GM18520 (cell line): Measurements from ENCODE around the gene LIN37.

Source experiments
- ATAC-seq: cut with Tn5 transposase; IDR thresholded peaks from one replicate; pipeline ENCODE4 v1.9.1; 2021; ENCODE audit not compliant: unreplicated experiment

The LIN37 gene

GRCh38 chr19:35751839-35752745 lies 3.7 kb downstream of the LIN37 start:
- no peak for ATAC-seq

- ATAC-seq: no peak
These were observed 4.5 kb downstream of the LIN37 start for GRCh38 chr19:35752746-35753350.

DNA sequence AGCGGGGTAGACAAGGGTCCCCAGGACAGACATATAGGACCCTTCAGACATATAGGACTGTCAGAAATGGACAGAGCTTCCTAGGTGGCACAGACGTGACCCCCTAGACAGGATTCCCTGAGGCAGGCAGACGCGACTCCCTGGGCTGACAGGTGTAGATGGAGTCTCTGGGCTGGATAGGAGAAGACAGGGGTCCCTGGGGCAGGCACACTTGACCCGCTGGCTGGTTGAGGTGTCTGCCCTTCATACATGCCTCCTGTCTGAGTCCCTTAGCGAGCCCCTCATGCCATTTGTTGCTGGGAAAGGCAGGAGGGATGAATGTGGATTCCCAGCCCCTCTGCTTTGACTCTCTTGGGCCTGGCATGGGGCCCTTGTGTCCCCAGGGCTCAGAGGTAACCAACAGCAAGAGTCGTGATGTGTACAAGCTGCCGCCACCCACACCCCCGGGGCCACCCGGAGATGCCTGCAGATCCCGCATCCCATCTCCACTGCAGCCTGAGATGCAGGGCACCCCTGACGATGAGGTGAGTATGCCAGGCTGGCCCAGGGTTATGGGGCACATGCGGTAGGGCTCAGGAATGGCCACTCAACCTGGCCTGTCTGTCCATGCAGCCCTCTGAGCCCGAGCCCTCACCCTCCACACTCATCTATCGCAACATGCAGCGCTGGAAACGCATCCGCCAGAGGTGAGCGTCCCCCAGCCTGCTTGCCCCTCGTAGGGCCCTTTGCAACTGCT lies 5.4 kb downstream of the LIN37 start:
- no peak for ATAC-seq

GRCh38 chr19:35754370-35755130 lies 6.2 kb downstream of the LIN37 start:
- no peak for ATAC-seq

DNA sequence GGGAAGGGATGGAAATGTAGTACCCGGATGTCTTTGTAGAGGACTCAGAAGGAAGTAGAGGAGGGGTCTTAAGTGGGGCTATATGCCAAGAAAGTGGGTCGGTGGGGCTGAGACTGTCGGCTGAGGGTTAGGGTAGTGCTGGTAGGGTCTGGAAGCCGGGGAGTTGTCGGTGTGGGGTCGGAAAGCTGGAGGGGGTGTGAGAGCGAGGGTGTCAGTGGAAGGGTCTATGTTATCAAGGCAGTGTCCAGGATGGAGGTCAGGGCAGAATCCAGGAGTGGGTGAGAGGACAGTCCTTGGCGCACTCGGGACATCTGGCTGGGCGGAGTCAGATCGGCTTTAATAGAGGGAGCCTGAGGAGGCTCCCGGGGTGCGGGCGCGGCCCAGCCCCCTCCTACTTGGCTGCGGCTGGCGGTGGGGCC lies 6.8 kb downstream of the LIN37 start:
- ATAC-seq: no peak

DNA sequence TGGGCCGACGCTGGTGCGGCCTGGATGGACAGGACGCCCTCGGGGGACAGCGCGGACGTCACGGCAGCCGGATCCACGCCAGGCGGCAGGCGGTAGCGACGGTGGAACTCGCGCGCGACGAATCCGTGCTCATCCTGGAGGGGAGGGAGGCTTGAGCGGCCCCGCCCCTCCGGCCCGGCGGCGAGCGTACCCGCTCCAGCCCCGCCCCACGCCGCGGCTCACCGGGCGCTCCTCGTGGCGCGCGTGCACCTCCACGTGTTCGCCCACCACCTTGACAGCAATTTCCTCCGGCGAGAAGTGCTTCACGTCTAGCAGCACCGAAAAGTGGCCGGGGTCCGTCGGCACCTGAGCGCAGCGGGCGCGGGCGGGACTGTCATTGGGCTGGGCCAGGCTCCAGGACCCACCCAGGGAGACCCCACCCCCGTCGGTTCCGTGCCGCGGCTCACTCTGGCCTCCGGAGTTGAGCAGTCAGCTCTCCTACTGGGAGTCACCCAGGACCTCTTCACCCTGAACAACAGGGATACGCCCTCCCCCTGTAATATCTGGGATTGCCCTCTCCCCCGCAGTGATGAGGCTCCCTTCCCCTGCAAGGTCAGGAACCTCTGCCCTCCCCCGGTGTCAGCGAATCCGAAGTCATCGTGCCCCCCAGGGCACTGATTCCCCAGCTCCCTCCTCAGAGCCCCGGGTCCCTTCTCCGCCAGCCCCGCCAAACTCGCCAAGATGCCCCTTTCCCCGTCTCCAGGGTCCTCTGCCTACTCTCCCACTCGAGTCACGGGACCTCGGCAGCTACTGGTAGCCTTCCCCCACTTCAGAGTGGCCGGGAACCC lies 7.4 kb downstream of the LIN37 start:
- ATAC-seq: no peak

GRCh38 chr19:35756377-35757230 lies 8.2 kb downstream of the LIN37 start, which contains the start of gene HSPB6:
HSPB6 (minus strand) TSS chr19:35757029; CDS start chr19:35757008, 21 bp downstream.
- no peak for ATAC-seq

DNA sequence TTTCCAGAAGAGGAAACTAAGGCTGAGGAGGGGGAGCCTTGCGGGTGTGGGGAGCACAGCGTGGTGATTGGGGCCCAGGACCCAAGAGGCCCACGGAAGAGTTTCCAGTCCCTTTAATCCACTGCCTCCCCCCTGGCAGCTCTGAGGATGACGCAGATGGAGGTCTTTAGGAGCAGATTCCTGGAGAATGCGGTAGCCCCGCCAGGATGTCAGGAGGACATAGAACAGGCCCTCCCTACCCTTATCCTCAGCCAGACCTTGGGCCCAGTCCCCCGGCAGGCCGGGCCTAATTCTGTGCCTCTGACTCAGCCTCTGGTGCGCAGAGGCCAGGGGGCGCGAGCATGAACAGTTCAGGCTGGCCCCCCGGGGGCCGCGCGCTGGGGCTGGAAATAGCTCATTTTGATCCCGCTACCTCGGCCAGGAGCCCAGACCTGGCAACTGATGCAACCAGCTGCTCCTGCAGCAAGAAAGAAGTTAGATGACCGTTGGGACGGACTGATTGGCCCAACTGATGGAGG lies 8.9 kb downstream of the LIN37 start:
- no peak for ATAC-seq

DNA sequence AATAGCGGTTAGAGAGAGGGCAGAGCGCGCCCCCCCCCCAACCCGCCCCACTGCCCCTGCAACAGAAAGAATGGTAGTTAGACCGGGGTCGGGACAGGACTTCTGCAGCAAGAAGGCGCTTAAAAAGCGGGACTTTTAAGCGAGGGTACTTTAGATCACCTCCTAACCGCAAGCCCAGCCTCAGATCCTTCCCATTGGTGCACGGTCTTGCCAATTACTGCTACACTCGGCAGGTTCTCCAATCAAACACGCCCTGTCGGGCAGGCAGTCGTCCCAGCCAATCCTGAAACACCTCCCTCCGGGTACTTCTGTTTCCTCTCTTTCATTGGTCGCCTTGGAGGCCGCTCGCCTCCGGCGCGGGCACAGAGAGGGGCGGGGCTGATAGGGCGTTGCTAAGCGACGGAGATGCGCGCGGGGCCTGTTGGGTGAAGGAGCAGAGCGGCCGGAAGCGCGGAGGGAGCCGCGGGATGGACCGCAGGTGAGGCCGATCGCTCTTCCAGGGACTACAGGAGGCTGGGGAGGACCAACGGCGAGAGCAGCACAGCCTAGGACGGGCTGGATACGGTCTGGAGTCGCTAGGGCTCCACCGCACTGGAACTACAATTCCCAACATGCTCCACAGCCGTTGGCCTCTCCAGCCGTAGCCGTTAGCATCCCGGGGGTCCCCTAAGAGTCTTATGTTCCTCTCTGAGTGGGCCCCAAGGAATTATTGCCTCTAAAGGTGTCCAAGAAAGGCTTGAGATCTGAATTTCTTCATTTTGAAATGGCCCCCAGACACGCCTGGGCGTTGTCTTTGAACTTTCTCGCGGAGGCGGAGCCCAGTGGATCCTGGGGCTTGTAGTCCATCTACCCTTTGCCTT lies 9.6 kb downstream of the LIN37 start, which contains the start of gene PROSER3:
TSS of gene PROSER3 (plus strand) at position 428 of the 860 bp plus-strand sequence. CDS start at position 468, 40 bp downstream.
- ATAC-seq: peak; percentile 98

- ATAC-seq: no peak
These were observed 11.3 kb downstream of the LIN37 start for GRCh38 chr19:35759697-35760096.

- no peak for ATAC-seq
These were observed 12.5 kb downstream of the LIN37 start for GRCh38 chr19:35760711-35761349.

DNA sequence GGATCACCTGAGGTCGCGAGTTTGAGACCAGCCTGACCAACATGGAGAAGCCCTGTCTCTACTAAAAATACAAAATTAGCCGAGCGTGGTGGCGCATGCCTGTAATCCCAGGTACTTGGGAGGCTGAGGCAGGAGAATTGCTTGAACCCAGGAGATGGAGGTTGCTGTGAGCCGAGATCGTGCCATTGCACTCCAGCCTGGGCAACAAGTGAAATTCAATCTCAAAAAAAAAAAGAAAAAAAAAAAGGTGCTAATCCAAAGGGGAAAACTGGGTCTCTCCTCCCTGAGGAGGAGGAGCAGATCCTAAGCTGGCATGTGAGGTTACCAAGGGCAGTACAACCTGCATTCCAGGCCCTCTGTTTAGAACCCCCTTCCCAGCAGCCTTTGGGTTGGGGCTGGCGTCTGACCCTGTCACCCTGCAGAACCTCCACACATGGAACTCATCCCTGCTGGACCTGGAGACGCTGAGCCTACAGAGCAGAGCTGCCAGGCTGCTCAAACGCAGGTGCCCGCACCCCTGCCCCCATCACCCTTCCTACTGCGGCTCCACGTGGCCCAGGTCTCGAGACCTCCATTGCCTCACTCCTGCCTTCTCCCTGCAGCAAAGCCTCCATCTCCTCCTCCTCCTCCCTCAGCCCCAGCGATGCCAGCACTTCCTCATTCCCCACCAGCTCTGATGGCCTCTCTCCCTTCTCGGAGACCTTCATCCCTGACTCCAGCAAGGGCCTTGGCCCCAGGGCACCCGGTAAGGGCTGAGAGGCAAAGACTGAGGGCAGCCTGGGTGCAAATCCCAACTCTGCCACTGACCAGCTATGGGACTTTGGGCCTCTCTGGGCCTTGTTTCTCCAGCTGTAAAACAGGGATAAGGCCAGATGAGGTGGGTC lies 16.3 kb downstream of the LIN37 start:
- ATAC-seq: no peak

DNA sequence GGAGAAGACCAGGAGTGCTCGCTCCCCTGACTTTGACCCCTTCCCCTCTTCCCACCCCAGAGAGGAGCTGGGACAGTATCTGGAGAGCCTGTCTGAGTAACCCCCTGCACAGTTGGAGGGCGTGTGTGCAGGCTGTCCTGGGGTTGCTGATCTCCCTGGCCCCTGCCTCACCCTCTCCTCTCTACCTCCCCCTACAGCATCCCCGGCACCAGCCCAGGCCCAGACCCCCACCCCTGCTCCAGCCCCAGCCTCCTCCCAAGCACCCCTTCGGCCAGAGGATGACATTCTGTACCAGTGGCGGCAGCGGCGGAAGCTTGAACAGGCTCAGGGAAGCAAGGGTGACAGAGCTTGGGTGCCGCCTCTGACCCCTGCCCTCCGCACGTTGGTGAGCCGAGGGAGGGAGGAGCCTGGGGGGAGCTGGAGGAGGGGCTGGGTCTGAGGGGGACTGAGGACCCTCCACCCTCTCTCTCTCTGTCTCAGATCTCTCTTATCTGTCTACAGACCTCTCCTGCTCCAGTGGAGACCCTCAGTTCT lies 18.3 kb downstream of the LIN37 start:
- ATAC-seq: no peak

- no peak for ATAC-seq
These were observed 19.1 kb downstream of the LIN37 start for GRCh38 chr19:35767288-35768081.

GRCh38 chr19:35768082-35768421 lies 19.7 kb downstream of the LIN37 start:
- ATAC-seq: no peak
